ENCODE data around the gene CHMP6.

The CHMP6 gene

DNA sequence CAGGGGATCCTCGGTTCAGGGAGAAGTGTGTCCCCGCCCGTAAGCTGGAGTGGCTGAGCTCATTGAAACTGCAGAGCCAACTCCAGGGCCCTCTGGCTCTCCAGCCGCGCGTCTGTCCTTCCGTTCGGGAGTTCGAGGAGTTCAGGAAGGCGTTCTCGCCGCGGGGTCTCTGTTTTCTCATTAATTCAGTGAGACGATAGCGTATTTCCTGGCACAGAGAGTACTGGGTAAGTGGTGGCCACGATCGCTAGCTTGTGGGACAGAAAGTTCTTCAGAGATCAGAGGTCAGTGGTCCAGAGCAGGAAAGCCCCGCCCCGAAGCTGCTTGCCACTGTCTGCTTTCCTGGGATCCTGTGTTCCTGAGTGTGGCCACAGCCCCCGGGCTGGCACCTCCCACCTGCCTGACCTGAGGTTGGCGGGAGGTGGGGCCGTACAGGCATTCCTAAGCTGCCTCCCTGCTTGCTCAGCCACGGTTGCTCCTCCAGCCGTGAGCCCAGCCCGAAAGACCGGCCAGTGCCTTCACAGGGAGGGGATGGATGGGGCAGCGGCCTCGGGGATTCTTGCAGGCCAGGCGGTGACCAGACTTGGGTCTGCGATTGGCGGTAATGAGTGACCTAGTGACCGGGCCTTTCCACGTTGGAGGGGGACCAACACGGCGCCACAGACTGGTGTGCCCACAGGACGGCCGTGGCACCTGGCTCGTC is 52.2 kb downstream of the CHMP6 start:
- TF ChIP-seq, protein P1, sequence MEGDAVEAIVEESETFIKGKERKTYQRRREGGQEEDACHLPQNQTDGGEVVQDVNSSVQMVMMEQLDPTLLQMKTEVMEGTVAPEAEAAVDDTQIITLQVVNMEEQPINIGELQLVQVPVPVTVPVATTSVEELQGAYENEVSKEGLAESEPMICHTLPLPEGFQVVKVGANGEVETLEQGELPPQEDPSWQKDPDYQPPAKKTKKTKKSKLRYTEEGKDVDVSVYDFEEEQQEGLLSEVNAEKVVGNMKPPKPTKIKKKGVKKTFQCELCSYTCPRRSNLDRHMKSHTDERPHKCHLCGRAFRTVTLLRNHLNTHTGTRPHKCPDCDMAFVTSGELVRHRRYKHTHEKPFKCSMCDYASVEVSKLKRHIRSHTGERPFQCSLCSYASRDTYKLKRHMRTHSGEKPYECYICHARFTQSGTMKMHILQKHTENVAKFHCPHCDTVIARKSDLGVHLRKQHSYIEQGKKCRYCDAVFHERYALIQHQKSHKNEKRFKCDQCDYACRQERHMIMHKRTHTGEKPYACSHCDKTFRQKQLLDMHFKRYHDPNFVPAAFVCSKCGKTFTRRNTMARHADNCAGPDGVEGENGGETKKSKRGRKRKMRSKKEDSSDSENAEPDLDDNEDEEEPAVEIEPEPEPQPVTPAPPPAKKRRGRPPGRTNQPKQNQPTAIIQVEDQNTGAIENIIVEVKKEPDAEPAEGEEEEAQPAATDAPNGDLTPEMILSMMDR (IDR thresholded peaks at IDR 0.05; ENCODE audit: low read depth, low read length, missing control alignments): no peak
- DNase-seq (ENCODE audit: low read depth): no peak
- H3K4me3 ChIP-seq (ENCODE audit: low read depth, low read length): no peak overlapping the region

DNA sequence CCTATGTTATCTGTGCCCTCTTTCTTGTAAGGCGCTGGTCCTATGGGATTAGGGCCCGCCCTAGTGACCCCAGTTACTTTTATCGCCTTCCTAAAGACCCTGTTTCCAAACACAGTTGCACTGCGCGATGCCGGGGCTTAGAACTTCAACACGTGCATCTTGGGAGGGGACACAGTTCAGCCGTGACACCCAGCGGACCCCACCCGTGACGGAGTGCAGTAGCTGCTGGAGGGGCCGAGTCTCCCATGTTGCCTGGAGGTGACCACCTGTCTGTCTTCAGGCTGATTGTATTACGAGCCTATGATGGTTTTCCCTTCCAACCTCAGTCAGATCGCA is 52.8 kb downstream of the CHMP6 start:
- H3K4me3 ChIP-seq (ENCODE audit: low read depth, low read length): no peak overlapping the region
- TF ChIP-seq, protein P1 (IDR thresholded peaks at IDR 0.05; ENCODE audit: low read depth, low read length, missing control alignments): no peak
- no peak for DNase-seq (ENCODE audit: low read depth)

DNA sequence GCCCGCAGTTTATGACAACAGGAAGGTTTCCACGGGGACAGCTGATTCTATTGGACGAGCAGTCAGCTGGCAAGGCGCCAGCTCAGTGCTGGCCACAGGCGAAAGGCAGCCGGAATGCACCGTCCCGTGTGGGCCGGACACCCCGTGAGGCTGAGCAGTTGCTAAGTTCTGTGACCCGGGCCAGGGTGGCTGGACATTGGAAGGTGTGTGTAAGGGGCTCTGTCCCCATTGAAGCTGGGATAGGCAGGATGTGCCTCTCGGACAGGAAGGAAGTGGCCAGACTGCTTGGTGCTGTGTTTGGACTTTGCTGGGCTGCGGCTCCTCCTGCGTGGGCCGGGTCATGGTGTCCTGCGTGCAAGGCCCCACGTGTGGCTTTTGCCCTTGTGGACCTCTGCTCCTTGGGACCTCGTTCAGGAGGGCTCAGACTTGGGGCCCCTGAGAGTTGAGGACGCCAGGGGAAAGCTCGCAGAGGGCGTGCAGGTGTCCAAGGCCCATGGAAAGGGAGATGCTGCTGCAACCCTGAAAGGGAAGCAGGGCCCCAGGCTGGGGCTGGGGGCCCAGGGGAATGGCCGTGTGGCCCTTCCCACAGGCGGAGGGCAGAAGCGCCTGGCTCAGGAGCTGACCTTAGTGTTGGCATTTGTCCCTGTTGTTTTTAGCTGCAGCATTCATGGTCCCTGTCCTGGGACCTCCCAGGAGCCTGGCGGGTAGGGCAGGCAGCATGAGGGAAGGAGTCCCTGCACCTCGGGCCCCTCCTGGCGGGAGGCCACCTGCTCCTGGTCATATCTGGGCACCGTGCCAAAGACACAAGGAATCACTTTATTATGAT is 53.3 kb downstream of the CHMP6 start:
- H3K4me3 ChIP-seq (ENCODE audit: low read depth, low read length): no peak overlapping the region
- no peak for DNase-seq (ENCODE audit: low read depth)
- TF ChIP-seq, protein P1 (IDR thresholded peaks at IDR 0.05; ENCODE audit: low read depth, low read length, missing control alignments): no peak

DNA sequence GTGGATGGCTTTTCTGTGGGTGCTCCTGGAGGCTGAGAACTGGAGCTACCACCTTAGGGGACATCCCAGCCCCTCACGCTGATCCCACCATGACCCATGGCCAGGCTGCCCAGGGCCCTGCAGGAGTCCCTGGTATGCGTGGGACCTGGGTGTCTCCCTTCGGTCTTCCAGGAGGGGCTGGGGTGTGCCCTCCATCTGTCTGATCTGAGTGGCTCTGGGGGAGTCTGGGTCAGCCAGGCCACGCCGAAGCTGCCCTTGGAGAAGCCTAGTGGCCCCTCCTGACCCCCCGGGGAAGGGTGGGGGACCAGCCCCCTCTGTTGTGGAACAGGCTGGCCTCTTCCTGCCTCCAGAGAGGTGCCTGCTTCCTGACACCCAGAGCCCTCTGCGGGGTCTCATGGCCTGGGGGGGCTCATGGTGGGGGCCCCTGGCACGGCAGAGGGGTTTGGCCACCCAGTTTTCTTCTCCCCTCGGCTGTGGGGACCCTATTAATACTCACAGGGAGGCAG is 54.0 kb downstream of the CHMP6 start:
- no peak for DNase-seq (ENCODE audit: low read depth)
- TF ChIP-seq, protein P1 (IDR thresholded peaks at IDR 0.05; ENCODE audit: low read depth, low read length, missing control alignments): no peak
- no peak overlapping the region for H3K4me3 ChIP-seq (ENCODE audit: low read depth, low read length)

DNA sequence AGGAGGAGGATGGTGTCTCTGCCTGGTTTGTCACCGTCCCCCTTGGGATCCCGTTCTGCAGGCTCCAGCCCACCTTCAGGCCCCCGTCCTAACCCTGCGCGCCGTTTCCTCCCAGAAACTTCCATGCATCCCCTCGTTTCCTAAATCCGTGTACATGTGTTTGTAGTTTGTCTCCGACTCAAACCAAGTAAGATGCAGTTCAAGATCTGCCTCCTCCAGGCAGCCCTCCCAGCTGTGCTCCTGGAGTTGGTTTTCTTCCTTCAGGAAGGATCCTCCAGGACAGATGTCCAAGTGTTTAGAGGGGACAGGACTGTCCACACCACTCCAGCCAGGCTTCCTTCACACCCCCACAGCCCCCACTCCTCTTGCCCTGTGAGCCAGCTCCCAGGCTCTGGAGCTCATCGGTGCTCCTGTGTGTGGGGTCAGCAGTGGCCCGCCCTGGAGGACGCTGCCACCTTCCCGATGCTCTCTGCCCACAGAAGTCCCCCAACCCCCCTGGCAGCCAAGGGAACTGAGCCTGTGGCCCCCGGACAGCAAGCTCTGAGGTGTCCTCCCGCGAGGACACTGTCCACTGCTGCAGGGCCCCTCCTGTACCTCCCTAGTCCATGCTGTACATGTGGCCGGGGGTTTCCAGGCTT is 54.6 kb downstream of the CHMP6 start:
- no peak overlapping the region for H3K4me3 ChIP-seq (ENCODE audit: low read depth, low read length)
- TF ChIP-seq, protein P1 (IDR thresholded peaks at IDR 0.05; ENCODE audit: low read depth, low read length, missing control alignments): no peak
- DNase-seq (ENCODE audit: low read depth): no peak

DNA sequence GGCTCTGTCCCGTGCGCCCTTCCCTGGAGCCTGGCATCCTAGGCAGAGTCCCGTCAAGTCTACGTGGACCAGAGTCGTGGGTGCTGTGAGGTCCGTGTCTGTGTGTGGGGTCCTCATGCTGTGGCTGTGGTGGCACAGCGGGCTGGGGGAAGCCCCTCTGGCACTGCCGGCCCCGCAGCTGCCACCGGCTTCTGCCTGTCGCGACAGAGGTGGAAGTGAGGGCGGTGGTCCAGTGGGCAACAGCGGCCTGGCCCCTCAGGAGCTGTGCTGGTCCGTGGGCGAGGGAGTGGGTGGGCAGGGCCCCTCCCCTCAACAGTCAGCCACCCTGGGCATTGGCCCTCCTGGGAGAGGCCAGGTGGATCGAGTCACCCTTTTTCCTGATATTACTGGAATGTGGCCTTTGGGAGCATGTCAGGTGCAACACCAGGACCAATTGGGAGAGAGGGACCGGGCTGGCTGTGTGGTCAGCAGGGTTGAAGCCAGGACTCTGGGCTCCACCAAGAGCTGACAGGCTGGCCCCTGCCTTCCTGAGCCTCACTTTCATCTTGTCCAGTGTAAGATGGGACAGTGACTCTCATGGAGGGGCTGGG is 55.2 kb downstream of the CHMP6 start:
- DNase-seq (ENCODE audit: low read depth): no peak
- TF ChIP-seq, protein P1 (IDR thresholded peaks at IDR 0.05; ENCODE audit: low read depth, low read length, missing control alignments): no peak
- no peak overlapping the region for H3K4me3 ChIP-seq (ENCODE audit: low read depth, low read length)

Measured in GM12864 (cell line).